Activated CD8-positive, alpha-beta memory T cell treated with anti-CD3 and anti-CD28 coated beads, Interleukin-2, amount 50 U/mL, for 4 hours (primary cell): ENCODE data around the gene RHOBTB3.
A peak's percentile ranks its signal among the peaks of the same experiment; 100 is the strongest.

ENCODE experiments used
- DNase-seq: peaks from one replicate; pipeline ENCODE4 v3.0.0-alpha.2; 2020

Gene RHOBTB3

GRCh38 chr5:95771892-95772291, 40.8 kb downstream of the RHOBTB3 start:
- DNase-seq, result no peak

GRCh38 chr5:95773335-95774059, 42.4 kb downstream of the RHOBTB3 start:
- DNase-seq, result no peak

GRCh38 chr5:95777441-95777840, 46.3 kb downstream of the RHOBTB3 start:
- no peak for DNase-seq

GRCh38 chr5:95778713-95779436, 47.7 kb downstream of the RHOBTB3 start:
- no peak for DNase-seq

- no peak for DNase-seq
These were observed 48.5 kb downstream of the RHOBTB3 start for GRCh38 chr5:95779611-95780010.

- DNase-seq, result no peak
These were observed 49.5 kb downstream of the RHOBTB3 start for GRCh38 chr5:95780597-95780996.

- peak; percentile 74 for DNase-seq
These were observed 50.0 kb downstream of the RHOBTB3 start for GRCh38 chr5:95781101-95781583.

GRCh38 chr5:95782181-95782580, 51.0 kb downstream of the RHOBTB3 start:
- no peak for DNase-seq

GRCh38 chr5:95783661-95784060, 52.5 kb downstream of the RHOBTB3 start:
- no peak for DNase-seq

- DNase-seq, result no peak
These were observed 53.6 kb downstream of the RHOBTB3 start for GRCh38 chr5:95784514-95785302.

- no peak for DNase-seq
These were observed 55.8 kb downstream of the RHOBTB3 start for GRCh38 chr5:95786821-95787418.

- DNase-seq, result no peak
These were observed 57.4 kb downstream of the RHOBTB3 start for GRCh38 chr5:95788493-95788892.

GRCh38 chr5:95791751-95792150, 60.6 kb downstream of the RHOBTB3 start:
- no peak for DNase-seq

GRCh38 chr5:95794070-95794516, 63.0 kb downstream of the RHOBTB3 start:
- no peak for DNase-seq

GRCh38 chr5:95797301-95797700, 66.2 kb downstream of the RHOBTB3 start:
- no peak for DNase-seq

GRCh38 chr5:95798048-95798447, 66.9 kb downstream of the RHOBTB3 start:
- DNase-seq, result no peak

- DNase-seq, result no peak
These were observed 67.4 kb downstream of the RHOBTB3 start for GRCh38 chr5:95798545-95798944.

GRCh38 chr5:95799191-95799835, 68.2 kb downstream of the RHOBTB3 start:
- no peak for DNase-seq

- DNase-seq, result no peak
These were observed 69.4 kb downstream of the RHOBTB3 start for GRCh38 chr5:95800553-95800952.

GRCh38 chr5:95801532-95801931, 70.4 kb downstream of the RHOBTB3 start:
- no peak for DNase-seq

GRCh38 chr5:95801961-95802360, 70.8 kb downstream of the RHOBTB3 start:
- DNase-seq, result no peak
